ENCODE measurements around the gene HOMER3. TPM values are rescaled to one million over a fixed set of nuclear protein-coding genes. Genes with fewer than 3 reads are reported as not detected.

Gene HOMER3
- polyA plus RNA-seq, 3 donors, result 45.1 to 88.1 (median 49.4) TPM

- peaks cover 0 to 4% (median 1%) of the 10 kb centered on the region in 3 donors for H3K27me3 Mint-ChIP-seq (ENCODE audit: low read depth in 3 of 3)
- Histone ChIP-seq H4K20me1 (ENCODE audit: insufficient read depth, low read length) (peaks cover 23% of the 10 kb centered on the region), H3K79me2 (ENCODE audit: insufficient read depth, low read length) (peaks cover 40% of the 10 kb centered on the region), H3K9me3 (replicated peaks in 1 of 2; ENCODE audit: control insufficient read depth in 1 of 2, insufficient read depth in 1 of 2, low read length in 2 of 2) (no peaks in the 10 kb centered on the region), H3K9ac (ENCODE audit: insufficient read depth, low read length, poor library complexity, severe bottlenecking) (no peak overlapping the region), H3K4me3 (replicated peaks in 1 of 3; ENCODE audit: low read depth in 2 of 3, low read length in 3 of 3) (peak overlapping the region; percentile 18 to 69 (median 35)), H2AFZ (ENCODE audit: insufficient read depth, low read depth, low read length, poor library complexity, severe bottlenecking) (peak overlapping the region; percentile 80), H3K36me3 (replicated peaks in 1 of 2; ENCODE audit: control insufficient read depth in 1 of 2, insufficient read depth in 2 of 2, low read length in 2 of 2) (peaks cover 5 to 22% of the 10 kb centered on the region in 2 donors), H3K27me3 (ENCODE audit: control insufficient read depth in 2 of 2, insufficient read depth in 2 of 2, low read length in 2 of 2) (no peaks in the 10 kb centered on the region), H3K27ac (ENCODE audit: low read depth in 1 of 2, low read length in 2 of 2) (peak overlapping the region; percentile 22 to 57), H3K4me1 (ENCODE audit: control insufficient read depth in 1 of 2, insufficient read depth in 2 of 2, low read length in 2 of 2) (peaks cover 21 to 28% of the 10 kb centered on the region in 2 donors), H3K4me2 (replicated peaks; ENCODE audit: extremely low read depth, low read length, poor library complexity, severe bottlenecking) (peak overlapping the region; percentile 72)
- H3K4me1 Mint-ChIP-seq, result peaks cover 38% of the 10 kb centered on the region
- intact Hi-C loops (cut with micrococcal nuclease), result loop anchor here (2.0 to 5.0 kb wide), 2 partner anchors 45 to 46 kb away; no protein-coding TSS in a partner anchor
- H3K4me3 Mint-ChIP-seq, result peak overlapping the region; percentile 76 to 85
- H3K27ac Mint-ChIP-seq, result peak overlapping the region in 4 of 7 donors; percentile 61 to 75 (median 68)
- 77% methylated on average over 12 of the region's 18 CpGs for WGBS (ENCODE audit: insufficient coverage)
- peak in 1 of 3 donors; percentile 7 for DNase-seq
- peaks cover 30 to 35% of the 10 kb centered on the region in 2 donors for H3K36me3 Mint-ChIP-seq
- H3K9me3 Mint-ChIP-seq, result peaks cover 0 to 9% (median 2%) of the 10 kb centered on the region in 7 donors
- TF ChIP-seq CTCF (IDR thresholded peaks at IDR 0.05), result no peak
Measured at GRCh38 chr19:18941628-18942354, 774 bp upstream of the HOMER3 start.

GRCh38 chr19:18939922-18940768 lies 872 bp downstream of the HOMER3 start:
- peak overlapping the region; percentile 53 to 88 for H3K27ac ChIP-seq (ENCODE audit: low read depth in 1 of 2, low read length in 2 of 2)

More at GRCh38 chr19:18939922-18940768, 872 bp downstream of the HOMER3 start:
- Histone ChIP-seq H3K79me2 (ENCODE audit: insufficient read depth, low read length) (peaks cover 40% of the 10 kb centered on the region), H3K4me1 (ENCODE audit: control insufficient read depth in 1 of 2, insufficient read depth in 2 of 2, low read length in 2 of 2) (peaks cover 17 to 24% of the 10 kb centered on the region in 2 donors), H3K27me3 (ENCODE audit: control insufficient read depth in 2 of 2, insufficient read depth in 2 of 2, low read length in 2 of 2) (no peaks in the 10 kb centered on the region), H3K9ac (ENCODE audit: insufficient read depth, low read length, poor library complexity, severe bottlenecking) (peak overlapping the region; percentile 84), H3K4me2 (replicated peaks; ENCODE audit: extremely low read depth, low read length, poor library complexity, severe bottlenecking) (peak overlapping the region; percentile 96), H2AFZ (ENCODE audit: insufficient read depth, low read depth, low read length, poor library complexity, severe bottlenecking) (peak overlapping the region; percentile 78), H3K4me3 (replicated peaks in 1 of 3; ENCODE audit: low read depth in 2 of 3, low read length in 3 of 3) (peak overlapping the region; percentile 70 to 91 (median 90)), H4K20me1 (ENCODE audit: insufficient read depth, low read length) (peaks cover 23% of the 10 kb centered on the region), H3K9me3 (replicated peaks in 1 of 2; ENCODE audit: control insufficient read depth in 1 of 2, insufficient read depth in 1 of 2, low read length in 2 of 2) (no peaks in the 10 kb centered on the region), H3K36me3 (replicated peaks in 1 of 2; ENCODE audit: control insufficient read depth in 1 of 2, insufficient read depth in 2 of 2, low read length in 2 of 2) (peaks cover 10 to 23% of the 10 kb centered on the region in 2 donors)
- no peak for TF ChIP-seq CTCF (IDR thresholded peaks at IDR 0.05)
- peaks cover 34% of the 10 kb centered on the region for H3K4me1 Mint-ChIP-seq
- H3K36me3 Mint-ChIP-seq, result peaks cover 29 to 42% of the 10 kb centered on the region in 2 donors
- H3K4me3 Mint-ChIP-seq, result peak overlapping the region; percentile 90 to 95
- peak; percentile 57 to 74 (median 68) for DNase-seq
- intact Hi-C loops (cut with micrococcal nuclease), result loop anchor here (2.0 to 5.0 kb wide), 2 partner anchors 47 kb away; no protein-coding TSS in a partner anchor
- 0% methylated on average over 38 of the region's 47 CpGs for WGBS (ENCODE audit: insufficient coverage)
- H3K27me3 Mint-ChIP-seq (ENCODE audit: low read depth in 3 of 3), result peaks cover 0 to 1% (median 0%) of the 10 kb centered on the region in 3 donors
- H3K27ac Mint-ChIP-seq, result peak overlapping the region; percentile 77 to 97 (median 89)
- H3K9me3 Mint-ChIP-seq, result peaks cover 0 to 2% (median 0%) of the 10 kb centered on the region in 7 donors
